Subcutaneous adipose tissue (tissue), 4 donors: ENCODE data around the gene OR5F1. TPM values are rescaled to one million over a fixed set of nuclear protein-coding genes. Genes with fewer than 3 reads are reported as not detected.

Source experiments
- total RNA-seq, 4 donors: library from RNA; depleted of rRNA; stranded (reverse); fragments of >200 nt; gene quantifications; one replicate each; pipeline ENCODE4 v1.1.0, GENCODE V29; 2016
- TF ChIP-seq, protein P1 (sequence below): fragments of 450-650 bp; IDR thresholded peaks from one replicate; pipeline ENCODE4 v1.5.1; 2016; ENCODE audit warnings: low read depth, mild to moderate bottlenecking, control low read depth, antibody characterized with exemption, moderate library complexity

Gene OR5F1
- total RNA-seq, 4 donors from 2014 or later = not detected

DNA sequence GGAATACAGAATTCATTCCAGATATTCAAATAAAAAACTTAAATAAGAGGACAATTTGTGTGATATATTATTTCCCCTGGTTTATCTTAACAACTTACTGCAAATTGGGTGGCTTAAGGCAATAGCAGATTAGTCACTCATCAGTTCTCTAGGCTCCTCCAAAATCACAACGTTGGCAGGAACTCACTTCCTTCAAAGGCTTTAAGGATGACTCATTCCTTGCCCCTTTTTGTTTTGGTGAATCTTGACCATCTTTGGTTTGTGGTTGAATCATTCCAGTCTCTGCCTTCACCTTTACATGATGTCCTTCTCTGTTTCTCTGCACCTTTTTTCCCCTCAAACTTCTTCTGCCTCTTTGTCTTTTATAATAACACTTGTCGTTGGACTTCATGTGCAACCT is 28.0 kb downstream of the OR5F1 start:
- TF ChIP-seq, protein P1, sequence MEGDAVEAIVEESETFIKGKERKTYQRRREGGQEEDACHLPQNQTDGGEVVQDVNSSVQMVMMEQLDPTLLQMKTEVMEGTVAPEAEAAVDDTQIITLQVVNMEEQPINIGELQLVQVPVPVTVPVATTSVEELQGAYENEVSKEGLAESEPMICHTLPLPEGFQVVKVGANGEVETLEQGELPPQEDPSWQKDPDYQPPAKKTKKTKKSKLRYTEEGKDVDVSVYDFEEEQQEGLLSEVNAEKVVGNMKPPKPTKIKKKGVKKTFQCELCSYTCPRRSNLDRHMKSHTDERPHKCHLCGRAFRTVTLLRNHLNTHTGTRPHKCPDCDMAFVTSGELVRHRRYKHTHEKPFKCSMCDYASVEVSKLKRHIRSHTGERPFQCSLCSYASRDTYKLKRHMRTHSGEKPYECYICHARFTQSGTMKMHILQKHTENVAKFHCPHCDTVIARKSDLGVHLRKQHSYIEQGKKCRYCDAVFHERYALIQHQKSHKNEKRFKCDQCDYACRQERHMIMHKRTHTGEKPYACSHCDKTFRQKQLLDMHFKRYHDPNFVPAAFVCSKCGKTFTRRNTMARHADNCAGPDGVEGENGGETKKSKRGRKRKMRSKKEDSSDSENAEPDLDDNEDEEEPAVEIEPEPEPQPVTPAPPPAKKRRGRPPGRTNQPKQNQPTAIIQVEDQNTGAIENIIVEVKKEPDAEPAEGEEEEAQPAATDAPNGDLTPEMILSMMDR = no peak

DNA sequence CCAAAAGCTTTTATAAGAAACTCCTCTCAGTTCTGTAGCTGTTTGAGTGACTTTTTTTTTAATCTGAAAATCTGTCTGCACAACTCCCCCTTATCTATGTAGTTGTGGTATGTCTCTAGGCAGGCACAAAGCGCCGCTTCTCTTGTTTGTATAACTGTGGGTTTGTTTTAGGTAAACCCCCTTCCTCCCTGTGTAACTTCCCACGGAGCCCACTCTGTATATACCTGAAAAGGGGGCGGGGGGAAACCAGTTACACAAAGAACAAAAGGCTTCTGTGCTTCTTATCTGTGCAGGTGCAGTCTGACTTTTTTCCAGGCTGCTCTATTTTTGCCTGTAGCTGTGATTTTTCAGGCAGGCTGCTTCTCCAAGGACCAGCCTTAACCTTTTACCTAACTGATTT is 37.9 kb downstream of the OR5F1 start:
- TF ChIP-seq, protein P1 = no peak

GRCh38 chr11:55949330-55949729 is 45.1 kb downstream of the OR5F1 start:
- TF ChIP-seq, protein P1 = no peak

Other genes with a start within 250 kb of the OR5F1 start
- not detected for gene OR5D13, start 221.2 kb downstream of the OR5F1 start, total RNA-seq
- gene OR5D14, start 199.1 kb downstream of the OR5F1 start, total RNA-seq = not detected
- not detected for gene OR5L1, start 183.3 kb downstream of the OR5F1 start, total RNA-seq
- gene OR5D18, start 175.0 kb downstream of the OR5F1 start, total RNA-seq = not detected
- gene OR5L2, start 167.4 kb downstream of the OR5F1 start, total RNA-seq = not detected
- not detected for gene OR5D16, start 155.9 kb downstream of the OR5F1 start, total RNA-seq
- gene TRIM51, start 111.3 kb downstream of the OR5F1 start, total RNA-seq = not detected
- not detected for gene OR5W2, start 80.0 kb downstream of the OR5F1 start, total RNA-seq
- not detected for gene OR5I1, start 58.2 kb downstream of the OR5F1 start, total RNA-seq
- not detected for gene OR10AG1, start 24.7 kb downstream of the OR5F1 start, total RNA-seq
- not detected for gene OR5AS1, start 33.0 kb upstream of the OR5F1 start, total RNA-seq
- not detected for gene OR8I2, start 98.7 kb upstream of the OR5F1 start, total RNA-seq
- not detected for gene OR8H2, start 109.1 kb upstream of the OR5F1 start, total RNA-seq
- not detected for gene OR8H3, start 127.7 kb upstream of the OR5F1 start, total RNA-seq
- not detected for gene OR8J3, start 145.6 kb upstream of the OR5F1 start, total RNA-seq
- gene OR8K5, start 165.7 kb upstream of the OR5F1 start, total RNA-seq = not detected
- not detected for gene OR5J2, start 182.0 kb upstream of the OR5F1 start, total RNA-seq
- gene OR5T2, start 239.6 kb upstream of the OR5F1 start, total RNA-seq = not detected